ENCODE data around the gene SEM1. TPM values are rescaled to one million over a fixed set of nuclear protein-coding genes. Genes with fewer than 3 reads are reported as not detected.

SEM1 gene
- total RNA-seq (2021; fragmentation: NEBNext Ultra II Directional; extraction: Animal tissue kit (Norgen Biotek cat#: 25700)) (75.3 and 80.2 TPM in 2 replicates), polyA plus RNA-seq (2011; rRNA removed) (9.6 and 20.8 TPM in 2 replicates), polyA minus RNA-seq (2011; rRNA and poly(A)+ RNA removed) (5.5 and 13.6 TPM in 2 replicates)
- polyA plus RNA-seq (2011; cell fraction: cytosol; rRNA removed): 207 TPM
- 6.5 TPM for polyA plus RNA-seq (2011; cell fraction: nucleus; rRNA removed)
- polyA plus RNA-seq (2012, experiment 1 of 2): 253 to 814 TPM (median 543 TPM) in 4 replicates
- 70.9 TPM for polyA plus RNA-seq (2012, experiment 2 of 2)
- 158 TPM for polyA plus RNA-seq (2013, experiment 1 of 2)
- 184 TPM for polyA plus RNA-seq (2013, experiment 2 of 2)
- polyA minus RNA-seq (2011; cell fraction: cytosol; rRNA and poly(A)+ RNA removed): 36.6 TPM
- polyA minus RNA-seq (2011; cell fraction: nucleus; rRNA and poly(A)+ RNA removed): 13.1 TPM
- long read RNA-seq, experiment 1, transcript SEM1-209 (2 exons, 2,773 nt): minor isoform, 7 of 179 reads
- long read RNA-seq, experiment 1, transcript SEM1-201 (3 exons, 1,314 nt): major isoform, 166 of 179 reads
- long read RNA-seq, experiment 1, partial matches to known transcripts: 0 of 179 reads
- long read RNA-seq, experiment 1, other reads (novel, unspliced or antisense): 5 of 179 reads
- long read RNA-seq, experiment 2, transcript SEM1-201 (3 exons, 1,314 nt): major isoform, 48 of 50 reads
- long read RNA-seq, experiment 2, partial matches to known transcripts: 0 of 50 reads
- long read RNA-seq, experiment 2, other reads (novel, unspliced or antisense): 1 of 50 reads

DNA sequence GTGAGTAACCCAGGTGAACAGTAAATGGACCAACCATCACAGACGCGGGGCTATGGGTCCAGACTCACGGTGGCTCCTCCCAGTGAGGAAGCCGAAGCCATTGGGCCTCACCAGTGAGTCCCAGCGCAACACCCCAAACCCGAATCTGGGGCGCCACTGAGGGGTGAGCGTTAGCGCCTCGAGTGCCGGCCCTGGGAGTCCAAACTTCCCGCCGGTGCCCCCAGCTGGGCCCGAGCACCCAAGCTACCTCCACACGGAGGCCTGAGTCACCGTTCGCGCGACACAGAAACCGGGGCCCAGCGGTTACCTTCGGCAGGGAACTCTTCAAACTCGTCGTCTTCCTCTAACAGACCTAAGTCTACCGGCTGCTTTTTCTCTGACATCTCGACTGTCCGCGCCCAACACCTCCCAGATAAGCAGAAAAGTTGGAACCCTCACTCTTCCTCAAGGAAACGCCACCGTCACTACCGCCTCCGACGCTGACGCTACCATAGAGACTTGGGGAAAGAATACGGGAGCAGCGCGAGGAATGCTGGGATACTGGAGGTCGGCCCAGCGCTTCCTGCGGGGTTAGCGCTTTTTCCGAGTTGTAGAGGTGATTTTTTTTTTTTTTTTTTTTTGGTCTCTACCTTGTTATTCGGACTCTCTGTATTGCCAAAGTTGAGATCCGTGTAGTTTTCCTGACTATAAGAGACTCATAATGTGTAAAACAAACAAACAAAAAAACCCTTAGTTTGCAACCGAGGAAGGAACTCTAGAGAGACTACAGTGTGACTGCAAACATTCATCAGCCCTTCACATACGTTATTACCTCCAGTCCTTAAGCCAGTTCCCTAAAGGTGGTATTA, at the start of gene SEM1:
Gene SEM1 (minus strand): TSS at position 466 of the 848 bp plus-strand sequence. CDS start 83 bp downstream, at position 383.
- H3K4me2 ChIP-seq (ENCODE audit: insufficient read depth in 1 of 2, low read depth in 2 of 2, low read length in 2 of 2): peak within 1 kb of the TSS; percentile 53 to 61
- no peak within 1 kb of the TSS for H2BK15ac ChIP-seq (ENCODE audit: low read length)
- WGBS, 2 experiments (ENCODE audit: extremely low coverage in 1 of 2, insufficient coverage in 1 of 2, insufficient read length in 1 of 2, insufficient replicate concordance in 2 of 2, low coverage in 1 of 2, low lambda C conversion rate in 2 of 2, missing lambda C conversion rate in 1 of 2): 7% methylated on average over 46 of the region's 46 CpGs; no CpG with 5 or more reads in 1 of the 2 experiments
- H3K4me1 ChIP-seq (replicated peaks in 1 of 4; ENCODE audit: control insufficient read depth in 3 of 4, insufficient read depth in 4 of 4, low read length in 3 of 4): peaks cover 0 to 5% (median 1%) of the 10 kb centered on the region in 4 experiments; a peak in 2 of 7 replicates
- peak within 1 kb of the TSS; percentile 84 to 89 (median 86) for H3K4me3 ChIP-seq (ENCODE audit: extremely low read depth in 1 of 4, insufficient read depth in 2 of 4, low read depth in 3 of 4, low read length in 4 of 4)
- ChIA-PET POLR2A (ENCODE audit: partially characterized antibody) (interaction anchor here (1.4 to 1.8 kb wide), 2 partner anchors 9 to 25 kb away, joined by 4 to 9 read pairs; no protein-coding TSS in a partner anchor), CTCF (ENCODE audit: partially characterized antibody) (no interaction called here)
- H3K56ac ChIP-seq (replicated peaks; ENCODE audit: insufficient read length, low read depth, low read length): peak within 1 kb of the TSS; percentile 89
- no peak within 1 kb of the TSS for H3K14ac ChIP-seq (ENCODE audit: insufficient read length)
- peak within 1 kb of the TSS; percentile 79; the same call in 1 of the 2 replicates for H3K18ac ChIP-seq (ENCODE audit: extremely low read depth, low read length)
- peaks cover 8 to 26% of the 10 kb centered on the region in 2 experiments for H3K9me3 ChIP-seq (ENCODE audit: insufficient read depth in 2 of 2, low read depth in 1 of 2, low read length in 1 of 2)
- H4K20me1 ChIP-seq (replicated peaks in 1 of 2; ENCODE audit: control insufficient read depth in 1 of 2, insufficient read depth in 2 of 2, low read length in 2 of 2): peaks cover 0 to 2% of the 10 kb centered on the region in 2 experiments
- 0 out of 2 replicates have a peak within 1 kb of the TSS, but pooled peaks have one; percentile 51 for H2BK12ac ChIP-seq (ENCODE audit: low read depth, low read length)
- H3K79me2 ChIP-seq (ENCODE audit: control insufficient read depth in 1 of 2, insufficient read depth in 2 of 2, low read length in 2 of 2): peaks cover 0 to 43% of the 10 kb centered on the region in 2 experiments; a peak in 3 of 4 replicates
- 0 out of 2 replicates have a peak within 1 kb of the TSS, but pooled peaks have one; percentile 31 for H2BK5ac ChIP-seq (ENCODE audit: low read depth, low read length)
- no peak within 1 kb of the TSS for H3K23ac ChIP-seq (ENCODE audit: insufficient read length)
- H3K27ac ChIP-seq (ENCODE audit: low read depth, low read length): peak within 1 kb of the TSS; percentile 83; the same call in 1 of the 2 replicates
- no peak within 1 kb of the TSS for H2BK120ac ChIP-seq (replicated peaks; ENCODE audit: low read depth, low read length)
- H2AFZ ChIP-seq (ENCODE audit: low read length): peak within 1 kb of the TSS; percentile 99
- peak within 1 kb of the TSS; percentile 1 for H3K4ac ChIP-seq (replicated peaks; ENCODE audit: insufficient read length, low read depth, low read length)
- no peak within 1 kb of the TSS for H2BK20ac ChIP-seq (ENCODE audit: low read length)
- H3K79me1 ChIP-seq (ENCODE audit: low read depth, low read length): no peaks in the 10 kb centered on the region; the same call in 1 of the 2 replicates
- no peak within 1 kb of the TSS for H2AK5ac ChIP-seq (ENCODE audit: low read depth, low read length)
- FAIRE-seq: no peak
- peak; percentile 53 to 72 for DNase-seq (ENCODE audit: low read depth in 1 of 2, low spot score in 2 of 2)
- no peak within 1 kb of the TSS for H4K91ac ChIP-seq (replicated peaks; ENCODE audit: insufficient read length, low read length)
- H3K36me3 ChIP-seq (ENCODE audit: control insufficient read depth in 2 of 4, insufficient read depth in 4 of 4, low read length in 3 of 4): peaks cover 0 to 13% (median 0%) of the 10 kb centered on the region in 4 experiments; a peak in 1 of 8 replicates
- peak within 1 kb of the TSS; percentile 91; the same call in 1 of the 2 replicates for H4K8ac ChIP-seq (ENCODE audit: extremely low read depth, insufficient read depth, low read length)
- no peaks in the 10 kb centered on the region for H3K27me3 ChIP-seq (replicated peaks in 1 of 4; ENCODE audit: control insufficient read depth in 3 of 4, extremely low read depth in 1 of 4, insufficient read depth in 3 of 4, low read length in 3 of 4)
- H4K5ac ChIP-seq (ENCODE audit: insufficient read length, low read depth, low read length): no peak within 1 kb of the TSS
- peak within 1 kb of the TSS; percentile 39 to 94 (median 82) for H3K9ac ChIP-seq (replicated peaks in 1 of 4; ENCODE audit: extremely low read depth in 1 of 4, low read depth in 3 of 4, low read length in 3 of 4)
- H3K23me2 ChIP-seq (ENCODE audit: low read depth, low read length): no peaks in the 10 kb centered on the region
- TF ChIP-seq SAP30 (IDR thresholded peaks at IDR 0.05; ENCODE audit: insufficient read depth, insufficient replicate concordance, low read length) (peak; percentile 55), RBBP5 (IDR thresholded peaks at IDR 0.05; ENCODE audit: borderline replicate concordance, low read depth, low read length) (peak; percentile 91; the same call in 1 of the 2 replicates), JUN (IDR thresholded peaks at IDR 0.05; ENCODE audit: low read depth, low read length) (no peak), BACH1 (IDR thresholded peaks at IDR 0.05; ENCODE audit: low read length) (peak; percentile 26; the same call in 1 of the 2 replicates)
- TF ChIP-seq, protein P1, sequence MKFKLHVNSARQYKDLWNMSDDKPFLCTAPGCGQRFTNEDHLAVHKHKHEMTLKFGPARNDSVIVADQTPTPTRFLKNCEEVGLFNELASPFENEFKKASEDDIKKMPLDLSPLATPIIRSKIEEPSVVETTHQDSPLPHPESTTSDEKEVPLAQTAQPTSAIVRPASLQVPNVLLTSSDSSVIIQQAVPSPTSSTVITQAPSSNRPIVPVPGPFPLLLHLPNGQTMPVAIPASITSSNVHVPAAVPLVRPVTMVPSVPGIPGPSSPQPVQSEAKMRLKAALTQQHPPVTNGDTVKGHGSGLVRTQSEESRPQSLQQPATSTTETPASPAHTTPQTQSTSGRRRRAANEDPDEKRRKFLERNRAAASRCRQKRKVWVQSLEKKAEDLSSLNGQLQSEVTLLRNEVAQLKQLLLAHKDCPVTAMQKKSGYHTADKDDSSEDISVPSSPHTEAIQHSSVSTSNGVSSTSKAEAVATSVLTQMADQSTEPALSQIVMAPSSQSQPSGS (IDR thresholded peaks at IDR 0.05; ENCODE audit: low read length): 0 out of 2 replicates have a peak, but pooled peaks have one; percentile 20
